SU-DHL-6 (cell line): ENCODE data around the gene TSPAN31.

Experiments used
- CTCF ChIP-seq: fragments of 200-600 bp; sonication (generic); IDR thresholded peaks from one replicate; pipeline ENCODE4 v1.5.1; 2017; ENCODE audit warnings: antibody characterized with exemption, mild to moderate bottlenecking, low read length, moderate library complexity; ENCODE audit not compliant: insufficient read depth, poor library complexity, severe bottlenecking
- EZH2phosphoT487 ChIP-seq: fragments of 200-600 bp; sonication (generic), shearing (Covaris generic); conservative IDR thresholded peaks from 2 replicates; pipeline ENCODE4 v1.6.1; 2018; ENCODE audit warnings: mild to moderate bottlenecking, antibody characterized with exemption, low read length, moderate library complexity, mixed read lengths

GRCh38 chr12:57735198-57735855, 9.5 kb upstream of the TSPAN31 start:
- no peak for TF ChIP-seq CTCF
- TF ChIP-seq EZH2phosphoT487 = no peak
